ENCODE data around the gene RGS5. TPM values are rescaled to one million over a fixed set of nuclear protein-coding genes. Genes with fewer than 3 reads are reported as not detected.

RGS5 gene
- total RNA-seq, 2 experiments from 2014 or later, result 0.88 to 1.2 TPM

GRCh38 chr1:163163163-163163562 is 39.6 kb downstream of the RGS5 start:
- Histone ChIP-seq H3K4me2 (ENCODE audit: low read length) (no peak overlapping the region), H3K9me3 (ENCODE audit: low read length) (no peaks in the 10 kb centered on the region), H3K79me2 (ENCODE audit: insufficient read depth, low read depth, low read length) (no peaks in the 10 kb centered on the region), H3K36me3 (ENCODE audit: insufficient read depth, low read length) (no peaks in the 10 kb centered on the region), H3K4me1 (ENCODE audit: insufficient read depth, low read length, poor library complexity, severe bottlenecking) (no peaks in the 10 kb centered on the region), H2AFZ (ENCODE audit: low read length) (no peak overlapping the region), H3K9me2 (ENCODE audit: insufficient read depth, low read length) (no peaks in the 10 kb centered on the region), H3K27ac (ENCODE audit: low read depth, low read length, poor library complexity, severe bottlenecking) (no peak overlapping the region), H3K4me3 (ENCODE audit: low read depth, low read length, poor library complexity, severe bottlenecking) (no peak overlapping the region), H4K20me1 (ENCODE audit: insufficient read depth, low read length) (no peaks in the 10 kb centered on the region)
- DNase-seq (ENCODE audit: low spot score), result no peak
- TF ChIP-seq CTCF (conservative IDR thresholded peaks at IDR 0.05; ENCODE audit: low read length), result no peak
- no peak for TF ChIP-seq EZH2phosphoT487 (IDR thresholded peaks at IDR 0.05; ENCODE audit: borderline replicate concordance, low read depth, low read length)
- CTCF ChIA-PET (ENCODE audit: unreplicated experiment), result no interaction called here
- POLR2A ChIA-PET, result interaction anchor here (1.1 kb wide), 1 partner anchor 54 kb away, joined by 3 read pairs; no protein-coding TSS in a partner anchor
- BruUV-seq (replicated peaks), result no TSS peak
- intact Hi-C loops (cut with micrococcal nuclease; ENCODE audit: unreplicated experiment), result no loop called here

- no peaks in the 10 kb centered on the region for H3K9me3 ChIP-seq (ENCODE audit: low read length)
- no peaks in the 10 kb centered on the region for H3K79me2 ChIP-seq (ENCODE audit: insufficient read depth, low read depth, low read length)
- CTCF ChIA-PET (ENCODE audit: unreplicated experiment), result no interaction called here
- intact Hi-C loops (cut with micrococcal nuclease; ENCODE audit: unreplicated experiment), result no loop called here
- H3K4me1 ChIP-seq (ENCODE audit: insufficient read depth, low read length, poor library complexity, severe bottlenecking), result no peaks in the 10 kb centered on the region
- DNase-seq (ENCODE audit: low spot score), result no peak
- POLR2A ChIA-PET, result interaction anchor here (0.7 to 1.1 kb wide), 2 partner anchors 25 to 55 kb away, joined by 3 read pairs; no protein-coding TSS in a partner anchor
- H3K4me3 ChIP-seq (ENCODE audit: low read depth, low read length, poor library complexity, severe bottlenecking), result no peak overlapping the region
- TF ChIP-seq EZH2phosphoT487 (IDR thresholded peaks at IDR 0.05; ENCODE audit: borderline replicate concordance, low read depth, low read length) (no peak), CTCF (conservative IDR thresholded peaks at IDR 0.05; ENCODE audit: low read length) (no peak)
- BruUV-seq (replicated peaks), result no TSS peak
- no peaks in the 10 kb centered on the region for H3K9me2 ChIP-seq (ENCODE audit: insufficient read depth, low read length)
- H3K27ac ChIP-seq (ENCODE audit: low read depth, low read length, poor library complexity, severe bottlenecking), result no peak overlapping the region
- H3K36me3 ChIP-seq (ENCODE audit: insufficient read depth, low read length), result no peaks in the 10 kb centered on the region
- H2AFZ ChIP-seq (ENCODE audit: low read length), result no peak overlapping the region
- no peaks in the 10 kb centered on the region for H4K20me1 ChIP-seq (ENCODE audit: insufficient read depth, low read length)
- no peak overlapping the region for H3K4me2 ChIP-seq (ENCODE audit: low read length)
These were observed 40.3 kb downstream of the RGS5 start for GRCh38 chr1:163162381-163162914.

GRCh38 chr1:163161841-163162240 is 40.9 kb downstream of the RGS5 start:
- Histone ChIP-seq H3K79me2 (ENCODE audit: insufficient read depth, low read depth, low read length) (no peaks in the 10 kb centered on the region), H3K4me2 (ENCODE audit: low read length) (no peak overlapping the region), H4K20me1 (ENCODE audit: insufficient read depth, low read length) (no peaks in the 10 kb centered on the region), H3K27ac (ENCODE audit: low read depth, low read length, poor library complexity, severe bottlenecking) (no peak overlapping the region), H3K4me3 (ENCODE audit: low read depth, low read length, poor library complexity, severe bottlenecking) (no peak overlapping the region), H3K36me3 (ENCODE audit: insufficient read depth, low read length) (no peaks in the 10 kb centered on the region), H3K9me2 (ENCODE audit: insufficient read depth, low read length) (no peaks in the 10 kb centered on the region), H2AFZ (ENCODE audit: low read length) (no peak overlapping the region), H3K4me1 (ENCODE audit: insufficient read depth, low read length, poor library complexity, severe bottlenecking) (no peaks in the 10 kb centered on the region), H3K9me3 (ENCODE audit: low read length) (no peaks in the 10 kb centered on the region)
- TF ChIP-seq CTCF (conservative IDR thresholded peaks at IDR 0.05; ENCODE audit: low read length) (no peak), EZH2phosphoT487 (IDR thresholded peaks at IDR 0.05; ENCODE audit: borderline replicate concordance, low read depth, low read length) (no peak)
- CTCF ChIA-PET (ENCODE audit: unreplicated experiment), result no interaction called here
- BruUV-seq (replicated peaks), result no TSS peak
- no peak for DNase-seq (ENCODE audit: low spot score)
- intact Hi-C loops (cut with micrococcal nuclease; ENCODE audit: unreplicated experiment), result no loop called here
- POLR2A ChIA-PET, result no interaction called here

All from OCI-LY7 (cell line).